ENCODE measurements around the gene SLC17A9.

Gene SLC17A9

GRCh38 chr20:62941792-62942191, 10.7 kb upstream of the SLC17A9 start:
- Histone ChIP-seq H3K4me3 (no peak overlapping the region), H3K36me3 (ENCODE audit: insufficient read depth, low read length) (peaks cover 48% of the 10 kb centered on the region), H3K27ac (no peak overlapping the region), H3K9ac (ENCODE audit: insufficient read length) (no peak overlapping the region), H3K9me3 (ENCODE audit: low read depth, low read length) (no peaks in the 10 kb centered on the region)
- TF ChIP-seq EZH2 (IDR thresholded peaks at IDR 0.05) (no peak), POLR2AphosphoS5 (IDR thresholded peaks at IDR 0.05; ENCODE audit: borderline replicate concordance, low read depth, low read length) (no peak), FOXP2 (optimal IDR thresholded peaks at IDR 0.05; ENCODE audit: control extremely low read depth, extremely low read length, insufficient read depth) (no peak)
- no peak for DNase-seq (ENCODE audit: low read depth, low spot score)

GRCh38 chr20:62942456-62942855, 10.1 kb upstream of the SLC17A9 start:
- H3K9me3 ChIP-seq (ENCODE audit: low read depth, low read length): no peaks in the 10 kb centered on the region
- no peak for DNase-seq (ENCODE audit: low read depth, low spot score)
- H3K36me3 ChIP-seq (ENCODE audit: insufficient read depth, low read length): peaks cover 52% of the 10 kb centered on the region
- H3K4me3 ChIP-seq: no peak overlapping the region
- no peak overlapping the region for H3K27ac ChIP-seq
- no peak for TF ChIP-seq EZH2 (IDR thresholded peaks at IDR 0.05)
- no peak for TF ChIP-seq FOXP2 (optimal IDR thresholded peaks at IDR 0.05; ENCODE audit: control extremely low read depth, extremely low read length, insufficient read depth)
- no peak for TF ChIP-seq POLR2AphosphoS5 (IDR thresholded peaks at IDR 0.05; ENCODE audit: borderline replicate concordance, low read depth, low read length)
- H3K9ac ChIP-seq (ENCODE audit: insufficient read length): no peak overlapping the region

- Histone ChIP-seq H3K27ac (no peak overlapping the region), H3K9me3 (ENCODE audit: low read depth, low read length) (no peaks in the 10 kb centered on the region), H3K4me3 (no peak overlapping the region), H3K9ac (ENCODE audit: insufficient read length) (no peak overlapping the region), H3K36me3 (ENCODE audit: insufficient read depth, low read length) (peaks cover 52% of the 10 kb centered on the region)
- DNase-seq (ENCODE audit: low read depth, low spot score): no peak
- no peak for TF ChIP-seq EZH2 (IDR thresholded peaks at IDR 0.05)
- no peak for TF ChIP-seq FOXP2 (optimal IDR thresholded peaks at IDR 0.05; ENCODE audit: control extremely low read depth, extremely low read length, insufficient read depth)
- no peak for TF ChIP-seq POLR2AphosphoS5 (IDR thresholded peaks at IDR 0.05; ENCODE audit: borderline replicate concordance, low read depth, low read length)
These were observed 9.1 kb upstream of the SLC17A9 start for GRCh38 chr20:62943396-62943795.

GRCh38 chr20:62944184-62944583, 8.3 kb upstream of the SLC17A9 start:
- no peak for DNase-seq (ENCODE audit: low read depth, low spot score)
- TF ChIP-seq FOXP2 (optimal IDR thresholded peaks at IDR 0.05; ENCODE audit: control extremely low read depth, extremely low read length, insufficient read depth): no peak
- no peak for TF ChIP-seq EZH2 (IDR thresholded peaks at IDR 0.05)
- TF ChIP-seq POLR2AphosphoS5 (IDR thresholded peaks at IDR 0.05; ENCODE audit: borderline replicate concordance, low read depth, low read length): no peak
- Histone ChIP-seq H3K9me3 (ENCODE audit: low read depth, low read length) (no peaks in the 10 kb centered on the region), H3K36me3 (ENCODE audit: insufficient read depth, low read length) (peaks cover 52% of the 10 kb centered on the region), H3K27ac (no peak overlapping the region), H3K9ac (ENCODE audit: insufficient read length) (no peak overlapping the region), H3K4me3 (no peak overlapping the region)

GRCh38 chr20:62944746-62945145, 7.8 kb upstream of the SLC17A9 start:
- peaks cover 52% of the 10 kb centered on the region for H3K36me3 ChIP-seq (ENCODE audit: insufficient read depth, low read length)
- H3K4me3 ChIP-seq: no peak overlapping the region
- H3K9ac ChIP-seq (ENCODE audit: insufficient read length): no peak overlapping the region
- TF ChIP-seq FOXP2 (optimal IDR thresholded peaks at IDR 0.05; ENCODE audit: control extremely low read depth, extremely low read length, insufficient read depth) (no peak), EZH2 (IDR thresholded peaks at IDR 0.05) (no peak), POLR2AphosphoS5 (IDR thresholded peaks at IDR 0.05; ENCODE audit: borderline replicate concordance, low read depth, low read length) (no peak)
- no peak for DNase-seq (ENCODE audit: low read depth, low spot score)
- no peaks in the 10 kb centered on the region for H3K9me3 ChIP-seq (ENCODE audit: low read depth, low read length)
- H3K27ac ChIP-seq: no peak overlapping the region

GRCh38 chr20:62945771-62946339, 6.7 kb upstream of the SLC17A9 start:
- TF ChIP-seq POLR2AphosphoS5 (IDR thresholded peaks at IDR 0.05; ENCODE audit: borderline replicate concordance, low read depth, low read length) (no peak), EZH2 (IDR thresholded peaks at IDR 0.05) (no peak), FOXP2 (optimal IDR thresholded peaks at IDR 0.05; ENCODE audit: control extremely low read depth, extremely low read length, insufficient read depth) (no peak)
- H3K27ac ChIP-seq: no peak overlapping the region
- H3K9me3 ChIP-seq (ENCODE audit: low read depth, low read length): no peaks in the 10 kb centered on the region
- no peak overlapping the region for H3K9ac ChIP-seq (ENCODE audit: insufficient read length)
- peaks cover 52% of the 10 kb centered on the region for H3K36me3 ChIP-seq (ENCODE audit: insufficient read depth, low read length)
- H3K4me3 ChIP-seq: no peak overlapping the region
- DNase-seq (ENCODE audit: low read depth, low spot score): no peak

GRCh38 chr20:62946918-62947317, 5.6 kb upstream of the SLC17A9 start:
- DNase-seq (ENCODE audit: low read depth, low spot score): no peak
- H3K9me3 ChIP-seq (ENCODE audit: low read depth, low read length): no peaks in the 10 kb centered on the region
- no peak overlapping the region for H3K27ac ChIP-seq
- peaks cover 44% of the 10 kb centered on the region for H3K36me3 ChIP-seq (ENCODE audit: insufficient read depth, low read length)
- TF ChIP-seq POLR2AphosphoS5 (IDR thresholded peaks at IDR 0.05; ENCODE audit: borderline replicate concordance, low read depth, low read length): no peak
- TF ChIP-seq EZH2 (IDR thresholded peaks at IDR 0.05): no peak
- TF ChIP-seq FOXP2 (optimal IDR thresholded peaks at IDR 0.05; ENCODE audit: control extremely low read depth, extremely low read length, insufficient read depth): no peak
- no peak overlapping the region for H3K4me3 ChIP-seq
- no peak overlapping the region for H3K9ac ChIP-seq (ENCODE audit: insufficient read length)

GRCh38 chr20:62947532-62948300, 4.8 kb upstream of the SLC17A9 start:
- peaks cover 41% of the 10 kb centered on the region for H3K36me3 ChIP-seq (ENCODE audit: insufficient read depth, low read length)
- no peak overlapping the region for H3K9ac ChIP-seq (ENCODE audit: insufficient read length)
- no peak overlapping the region for H3K27ac ChIP-seq
- TF ChIP-seq POLR2AphosphoS5 (IDR thresholded peaks at IDR 0.05; ENCODE audit: borderline replicate concordance, low read depth, low read length): no peak
- TF ChIP-seq FOXP2 (optimal IDR thresholded peaks at IDR 0.05; ENCODE audit: control extremely low read depth, extremely low read length, insufficient read depth): no peak
- TF ChIP-seq EZH2 (IDR thresholded peaks at IDR 0.05): no peak
- H3K4me3 ChIP-seq: no peak overlapping the region
- no peak for DNase-seq (ENCODE audit: low read depth, low spot score)
- H3K9me3 ChIP-seq (ENCODE audit: low read depth, low read length): no peaks in the 10 kb centered on the region

Measured in SK-N-MC (cell line).